Osteocyte (in vitro differentiated cells): Measurements from ENCODE around the gene AQP11. TPM values are rescaled to one million over a fixed set of nuclear protein-coding genes. Genes with fewer than 3 reads are reported as not detected.

Source experiments
- DNase-seq: peaks from one replicate; pipeline ENCODE4 v3.0.0; 2021; ENCODE audit warnings: mixed read lengths; ENCODE audit not compliant: unreplicated experiment; ENCODE audit errors: extremely low spot score
- H3K27ac Mint-ChIP-seq: one replicate; pipeline ENCODE4 v1.8.0; 2021; ENCODE audit warnings: mild to moderate bottlenecking, mixed read lengths; ENCODE audit not compliant: unreplicated experiment
- H3K27me3 Mint-ChIP-seq: one replicate; pipeline ENCODE4 v1.8.0; 2021; ENCODE audit warnings: mixed read lengths; ENCODE audit not compliant: unreplicated experiment
- H3K36me3 Mint-ChIP-seq: one replicate; pipeline ENCODE4 v1.8.0; 2021; ENCODE audit warnings: mixed read lengths; ENCODE audit not compliant: unreplicated experiment
- H3K4me1 Mint-ChIP-seq: one replicate; pipeline ENCODE4 v1.8.0; 2021; ENCODE audit warnings: mixed read lengths; ENCODE audit not compliant: unreplicated experiment
- H3K4me3 Mint-ChIP-seq: one replicate; pipeline ENCODE4 v1.8.0; 2021; ENCODE audit warnings: mild to moderate bottlenecking, moderate library complexity, mixed read lengths; ENCODE audit not compliant: unreplicated experiment
- H3K9me3 Mint-ChIP-seq: one replicate; pipeline ENCODE4 v1.8.0; 2021; ENCODE audit warnings: mixed read lengths; ENCODE audit not compliant: unreplicated experiment
- total RNA-seq: library from RNA; stranded (reverse); gene quantifications from 2 replicates; pipeline ENCODE4 v1.2.1, GENCODE V29; 2021
- TF ChIP-seq, protein P1 (sequence below): fragments of 200-600 bp; sonication (generic); IDR thresholded peaks from 2 replicates; pipeline ENCODE4 v1.5.0; 2021; ENCODE audit warnings: antibody characterized with exemption, mild to moderate bottlenecking, moderate library complexity

AQP11 gene
- total RNA-seq, 1 donor from 2014 or later: 0.91 TPM

DNA sequence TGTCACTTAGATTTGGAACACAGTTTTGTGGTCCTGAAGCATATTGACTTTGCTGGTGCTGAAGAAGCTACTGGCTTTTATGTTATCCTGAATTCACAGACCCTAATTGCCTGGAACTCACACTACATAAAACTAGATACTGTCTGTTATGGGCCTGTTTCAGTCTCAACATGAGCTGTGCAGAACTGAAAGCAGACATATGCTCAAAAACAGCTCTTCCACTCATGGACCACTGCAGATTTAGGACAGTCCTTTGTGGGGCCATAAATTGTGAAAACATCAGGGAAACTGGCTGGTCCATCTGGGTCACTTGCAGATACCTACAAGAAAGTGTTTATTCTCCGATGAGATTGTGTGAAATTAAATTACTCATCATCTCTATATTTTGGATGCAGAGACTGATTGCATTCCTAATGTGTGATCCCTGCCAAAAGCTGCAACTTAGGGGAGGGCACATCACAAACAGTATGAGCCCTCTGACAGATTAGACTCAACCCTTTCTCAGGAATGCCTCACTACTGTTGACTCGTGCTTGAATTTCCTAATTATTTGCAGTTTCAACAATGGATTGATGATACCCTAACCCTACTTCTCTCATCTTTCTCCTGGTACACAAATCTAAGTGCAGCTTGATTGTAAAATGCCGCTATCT lies 58.0 kb downstream of the AQP11 start:
- Mint-ChIP-seq H3K4me1 (peaks cover 3% of the 10 kb centered on the region), H3K27ac (no peak overlapping the region), H3K36me3 (no peaks in the 10 kb centered on the region), H3K9me3 (no peaks in the 10 kb centered on the region), H3K27me3 (no peaks in the 10 kb centered on the region), H3K4me3 (no peak overlapping the region)
- DNase-seq: no peak
- TF ChIP-seq, protein P1, sequence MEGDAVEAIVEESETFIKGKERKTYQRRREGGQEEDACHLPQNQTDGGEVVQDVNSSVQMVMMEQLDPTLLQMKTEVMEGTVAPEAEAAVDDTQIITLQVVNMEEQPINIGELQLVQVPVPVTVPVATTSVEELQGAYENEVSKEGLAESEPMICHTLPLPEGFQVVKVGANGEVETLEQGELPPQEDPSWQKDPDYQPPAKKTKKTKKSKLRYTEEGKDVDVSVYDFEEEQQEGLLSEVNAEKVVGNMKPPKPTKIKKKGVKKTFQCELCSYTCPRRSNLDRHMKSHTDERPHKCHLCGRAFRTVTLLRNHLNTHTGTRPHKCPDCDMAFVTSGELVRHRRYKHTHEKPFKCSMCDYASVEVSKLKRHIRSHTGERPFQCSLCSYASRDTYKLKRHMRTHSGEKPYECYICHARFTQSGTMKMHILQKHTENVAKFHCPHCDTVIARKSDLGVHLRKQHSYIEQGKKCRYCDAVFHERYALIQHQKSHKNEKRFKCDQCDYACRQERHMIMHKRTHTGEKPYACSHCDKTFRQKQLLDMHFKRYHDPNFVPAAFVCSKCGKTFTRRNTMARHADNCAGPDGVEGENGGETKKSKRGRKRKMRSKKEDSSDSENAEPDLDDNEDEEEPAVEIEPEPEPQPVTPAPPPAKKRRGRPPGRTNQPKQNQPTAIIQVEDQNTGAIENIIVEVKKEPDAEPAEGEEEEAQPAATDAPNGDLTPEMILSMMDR: no peak

DNA sequence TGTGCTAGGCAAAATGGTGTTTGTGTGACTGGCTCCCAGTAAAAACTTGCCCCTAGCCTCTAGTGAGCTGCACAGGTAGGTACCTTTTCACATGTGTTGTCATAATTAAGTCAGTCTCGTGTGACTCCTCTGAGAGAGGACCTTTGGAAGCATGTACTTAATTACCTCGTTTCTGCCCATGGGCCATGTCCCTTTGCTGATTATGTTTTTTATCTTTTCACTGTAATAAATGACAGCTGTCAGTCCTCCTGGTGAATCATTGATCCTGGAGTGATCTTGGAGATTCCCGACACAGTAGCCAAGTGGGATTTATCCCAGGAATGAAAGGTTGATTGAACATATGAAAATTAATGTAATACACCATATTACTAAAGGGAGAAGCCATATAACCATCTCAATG lies 60.4 kb downstream of the AQP11 start:
- Mint-ChIP-seq H3K27me3 (no peaks in the 10 kb centered on the region), H3K4me3 (no peak overlapping the region), H3K36me3 (no peaks in the 10 kb centered on the region), H3K27ac (no peak overlapping the region), H3K9me3 (no peaks in the 10 kb centered on the region), H3K4me1 (no peaks in the 10 kb centered on the region)
- DNase-seq: no peak
- TF ChIP-seq, protein P1: no peak

DNA sequence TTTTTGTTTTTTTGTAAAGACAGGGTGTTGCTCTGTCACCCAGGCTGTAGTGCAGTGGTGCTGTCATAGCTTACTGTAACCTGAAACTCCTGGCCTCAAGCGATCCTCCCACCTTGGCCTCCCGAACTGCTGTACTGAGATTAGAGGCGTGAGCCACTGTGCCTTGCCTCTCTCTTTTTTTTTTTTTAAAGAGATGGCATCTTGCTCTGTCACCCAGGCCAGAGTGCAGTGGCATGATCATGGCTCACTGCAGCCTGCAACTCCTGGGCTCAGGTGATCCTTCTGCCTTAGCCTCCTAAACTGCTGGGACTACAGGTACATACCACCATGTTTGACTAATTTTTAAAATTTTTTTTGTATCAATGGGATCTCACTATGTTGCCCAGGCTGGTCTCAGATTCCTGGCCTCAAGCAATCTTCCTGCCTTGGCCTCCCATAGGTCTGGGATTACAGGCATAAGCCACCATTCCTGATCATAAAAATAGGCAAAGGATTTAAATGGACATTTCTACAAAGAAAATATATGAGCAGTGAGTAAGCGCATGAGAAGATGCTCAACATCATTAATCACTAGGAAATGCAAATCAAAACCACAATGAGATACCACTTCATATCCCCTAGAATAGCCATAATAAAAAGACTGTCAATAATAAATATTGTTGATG lies 65.1 kb downstream of the AQP11 start:
- no peaks in the 10 kb centered on the region for H3K9me3 Mint-ChIP-seq
- no peak for DNase-seq
- H3K4me1 Mint-ChIP-seq: peaks cover 19% of the 10 kb centered on the region
- TF ChIP-seq, protein P1: no peak
- no peak overlapping the region for H3K4me3 Mint-ChIP-seq
- no peaks in the 10 kb centered on the region for H3K27me3 Mint-ChIP-seq
- H3K36me3 Mint-ChIP-seq: no peaks in the 10 kb centered on the region
- no peak overlapping the region for H3K27ac Mint-ChIP-seq

DNA sequence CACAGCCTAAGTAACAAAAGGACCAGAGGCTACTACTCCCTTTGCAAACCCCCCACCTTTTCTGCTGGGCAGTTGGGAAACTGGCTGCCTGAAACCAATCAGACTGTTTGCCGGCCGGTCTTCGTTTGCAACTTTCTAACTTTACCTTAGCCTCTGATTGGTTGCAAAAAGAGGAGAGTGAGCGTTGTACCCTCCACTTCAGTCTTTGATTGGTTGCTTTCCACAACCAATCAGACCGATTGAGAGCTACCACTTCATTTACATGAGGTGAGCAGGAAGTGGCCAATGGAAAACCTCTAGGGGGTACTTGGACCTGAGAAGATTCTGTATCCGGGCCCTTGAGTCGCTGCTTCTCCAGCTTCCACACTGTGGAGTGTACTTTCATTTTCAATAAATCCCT lies 66.6 kb downstream of the AQP11 start:
- Mint-ChIP-seq H3K4me1 (peaks cover 19% of the 10 kb centered on the region), H3K36me3 (no peaks in the 10 kb centered on the region), H3K27me3 (no peaks in the 10 kb centered on the region), H3K27ac (no peak overlapping the region), H3K9me3 (no peaks in the 10 kb centered on the region), H3K4me3 (no peak overlapping the region)
- TF ChIP-seq, protein P1: no peak
- no peak for DNase-seq

DNA sequence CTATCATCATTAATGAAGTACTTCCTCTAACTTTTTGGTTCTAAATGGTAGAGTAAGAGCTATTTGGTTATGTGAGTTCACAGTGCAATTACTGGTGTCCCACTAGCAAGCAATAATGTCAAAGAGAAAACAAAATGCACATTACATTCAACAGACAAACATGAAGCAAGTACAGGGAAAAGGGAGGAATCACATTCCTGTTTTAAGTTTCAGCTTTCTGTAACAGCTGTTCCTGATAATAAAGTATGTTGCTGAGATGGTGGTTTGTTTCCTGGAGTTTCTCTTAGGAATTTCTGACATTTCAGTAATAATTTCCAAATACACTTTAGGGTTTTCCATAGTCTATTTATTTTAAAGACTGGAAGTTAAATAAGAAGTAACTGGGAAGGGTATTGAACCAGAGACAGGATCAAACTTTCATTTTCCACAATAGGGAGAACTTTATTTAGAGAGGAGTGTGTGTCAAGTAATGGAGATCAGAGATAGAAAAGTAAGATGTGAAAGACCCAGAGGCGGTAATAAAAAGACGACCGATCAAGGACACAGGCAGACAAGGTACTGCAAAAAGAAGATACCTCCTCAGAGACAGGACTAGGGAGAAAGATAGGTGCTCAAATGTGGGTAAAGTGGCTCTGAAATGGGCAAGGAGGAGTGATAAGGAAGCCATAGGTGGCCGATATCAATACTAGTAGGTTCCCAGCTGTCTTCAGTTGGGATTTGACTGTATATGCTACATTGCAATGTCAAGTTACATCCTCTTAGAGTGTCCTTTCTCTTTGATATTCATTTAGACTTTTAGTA lies 68.7 kb downstream of the AQP11 start:
- no peaks in the 10 kb centered on the region for H3K9me3 Mint-ChIP-seq
- TF ChIP-seq, protein P1: no peak
- DNase-seq: no peak
- peak overlapping the region; percentile 19 for H3K4me3 Mint-ChIP-seq
- H3K36me3 Mint-ChIP-seq: peaks cover 3% of the 10 kb centered on the region
- H3K4me1 Mint-ChIP-seq: peaks cover 19% of the 10 kb centered on the region
- H3K27ac Mint-ChIP-seq: peak overlapping the region; percentile 83
- no peaks in the 10 kb centered on the region for H3K27me3 Mint-ChIP-seq
